ENCODE measurements around the gene TPK1. TPM values are rescaled to one million over a fixed set of nuclear protein-coding genes. Genes with fewer than 3 reads are reported as not detected.

TPK1 gene
- total and polyA plus RNA-seq, 2 of the 13 experiments (the other 11 are each of a cell fraction or from before 2014, with no cell fraction given), result 1.0 to 1.2 TPM

GRCh38 chr7:144531181-144531580 is 304.7 kb downstream of the TPK1 start:
- no peaks in the 10 kb centered on the region for H3K79me2 ChIP-seq (ENCODE audit: insufficient read depth, low read length)
- no peak for TF ChIP-seq CEBPG (CRISPR knock-in tag; IDR thresholded peaks at IDR 0.05)
- no peak for TF ChIP-seq HOXA7 (CRISPR knock-in tag; IDR thresholded peaks at IDR 0.05)
- no peak for TF ChIP-seq ZNF256 (CRISPR knock-in tag; conservative IDR thresholded peaks at IDR 0.05)
- no peak for TF ChIP-seq TSC22D2 (CRISPR knock-in tag; IDR thresholded peaks at IDR 0.05; ENCODE audit: borderline replicate concordance)
- TF ChIP-seq HBP1 (CRISPR knock-in tag; IDR thresholded peaks at IDR 0.05; ENCODE audit: low read depth), result no peak
- no peak for TF ChIP-seq ZNF12 (CRISPR knock-in tag; IDR thresholded peaks at IDR 0.05)
- no peak for TF ChIP-seq ARID2 (CRISPR knock-in tag; IDR thresholded peaks at IDR 0.05; ENCODE audit: borderline replicate concordance)
- no peak for TF ChIP-seq ATF7-NPFF (CRISPR knock-in tag; IDR thresholded peaks at IDR 0.05; ENCODE audit: low read depth)
- TF ChIP-seq SRSF4 (IDR thresholded peaks at IDR 0.05; ENCODE audit: low read depth, low read length, poor library complexity, severe bottlenecking), result no peak
- TF ChIP-seq ZNF20 (CRISPR knock-in tag; IDR thresholded peaks at IDR 0.05), result no peak
- TF ChIP-seq ZNF773 (CRISPR knock-in tag; IDR thresholded peaks at IDR 0.05; ENCODE audit: borderline replicate concordance), result no peak
- TF ChIP-seq NR3C1 (CRISPR knock-in tag; IDR thresholded peaks at IDR 0.05), result no peak
- no peak for FAIRE-seq
- no peak for DNase-seq (ENCODE audit: low spot score)
- POLR2A ChIA-PET, result no interaction called here
- CTCF ChIA-PET (ENCODE audit: low intra/inter-chr PET ratio, low total read pairs), result no interaction called here
- no peaks in the 10 kb centered on the region for H4K20me1 ChIP-seq (ENCODE audit: insufficient read depth, low read length)
- no peak overlapping the region for H3K27ac ChIP-seq (ENCODE audit: extremely low read length, insufficient read depth, low read length)
- no peaks in the 10 kb centered on the region for H3K4me1 ChIP-seq (ENCODE audit: insufficient read depth, low read length)
- no peak overlapping the region for H3K9ac ChIP-seq (ENCODE audit: insufficient read depth, low read depth, low read length)
- no TSS peak for BruUV-seq (replicated peaks)
- ATAC-seq, result no peak
- no peaks in the 10 kb centered on the region; the same call in 1 of the 2 replicates for H3K9me3 ChIP-seq (ENCODE audit: low read length)
- no peak overlapping the region for H3K4me3 ChIP-seq (replicated peaks in 1 of 3; ENCODE audit: insufficient read depth in 1 of 3, low read depth in 2 of 3, low read length in 3 of 3)
- H3K27me3 ChIP-seq (ENCODE audit: control insufficient read depth in 1 of 2, insufficient read depth in 2 of 2, low read length in 2 of 2), result no peaks in the 10 kb centered on the region
- no peak overlapping the region for H3K4me2 ChIP-seq (ENCODE audit: low read depth, low read length)
- intact Hi-C loops (cut with micrococcal nuclease; ENCODE audit: unreplicated experiment) (no loop called here), in situ Hi-C loops (cut with HindIII; ENCODE audit: extremely low pct_ligation_motif_present, low pct_unique_long_range_greater_than_20kb) (no loop called here)
- no peak overlapping the region for H2AFZ ChIP-seq (ENCODE audit: low read length)
- H3K36me3 ChIP-seq (replicated peaks in 1 of 2; ENCODE audit: control insufficient read depth in 1 of 2, insufficient read depth in 2 of 2, low read length in 2 of 2), result no peaks in the 10 kb centered on the region

All from HepG2 (cell line).